SK-N-DZ (cell line): ENCODE data around the gene CACFD1. TPM values are rescaled to one million over a fixed set of nuclear protein-coding genes. Genes with fewer than 3 reads are reported as not detected.
A peak's percentile ranks its signal among the peaks of the same experiment; 100 is the strongest.

ENCODE experiments used
- DNase-seq: peaks from one replicate; pipeline ENCODE4 v3.0.0-alpha.2; 2015; ENCODE audit warnings: low spot score
- polyA plus RNA-seq, 2 experiments: library from polyadenylated mRNA; depleted of rRNA; stranded (reverse); fragments of >200 nt; gene quantifications; 2 replicates each; pipeline ENCODE4 v1.2.3, GENCODE V29; 2014

Gene CACFD1
- polyA plus RNA-seq (2014; cell fraction: cytosol; rRNA removed), result 18.9 and 19.6 TPM in 2 replicates
- 14.7 and 19.8 TPM in 2 replicates for polyA plus RNA-seq (2014; cell fraction: nucleus; rRNA removed)

DNA sequence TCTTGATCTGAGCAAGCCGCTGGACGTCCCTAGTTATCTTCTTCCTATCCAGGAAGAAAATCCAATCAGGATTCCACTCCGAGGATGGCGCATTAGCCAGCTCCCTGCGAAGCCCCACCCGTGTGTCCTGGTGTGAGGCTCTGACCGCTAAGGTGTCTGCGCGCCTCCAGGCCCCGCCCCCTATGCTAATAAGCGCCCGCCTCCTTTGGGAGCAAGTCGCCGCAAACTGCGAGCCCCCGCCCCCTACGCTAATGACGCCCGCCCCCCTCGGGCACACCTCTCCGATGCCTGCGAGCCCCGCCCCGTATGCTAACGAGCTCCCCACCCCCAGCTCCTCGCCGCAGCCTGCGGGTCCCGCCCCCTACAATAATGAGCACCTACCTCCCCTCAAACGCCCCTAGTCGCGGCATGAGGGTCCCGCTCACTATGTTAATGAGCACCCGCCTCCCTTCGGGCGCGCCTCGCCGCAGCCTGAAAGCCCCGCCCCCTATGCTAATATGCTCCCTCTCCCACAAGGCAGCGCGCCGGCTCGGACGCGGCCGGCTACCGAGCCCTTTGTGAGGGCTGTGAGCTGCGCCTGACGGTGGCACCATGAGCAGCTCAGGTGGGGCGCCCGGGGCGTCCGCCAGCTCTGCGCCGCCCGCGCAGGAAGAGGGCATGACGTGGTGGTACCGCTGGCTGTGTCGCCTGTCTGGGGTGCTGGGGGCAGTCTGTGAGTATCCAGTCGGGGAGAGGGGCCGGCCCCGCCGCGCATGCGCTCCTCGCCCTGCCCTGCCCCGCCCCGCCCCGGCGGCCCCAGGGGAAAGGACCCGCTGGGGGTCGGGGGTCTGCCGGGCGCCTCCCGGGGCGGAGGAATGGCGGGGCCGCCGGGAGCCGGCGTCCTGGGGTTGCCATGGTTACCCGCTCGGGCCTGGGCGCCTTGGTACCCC, at the start of gene CACFD1:
CACFD1 (plus strand) TSS at position 503 of the 929 bp plus-strand sequence; CDS start at position 592, 89 bp downstream.
- peak; percentile 98 for DNase-seq

DNA sequence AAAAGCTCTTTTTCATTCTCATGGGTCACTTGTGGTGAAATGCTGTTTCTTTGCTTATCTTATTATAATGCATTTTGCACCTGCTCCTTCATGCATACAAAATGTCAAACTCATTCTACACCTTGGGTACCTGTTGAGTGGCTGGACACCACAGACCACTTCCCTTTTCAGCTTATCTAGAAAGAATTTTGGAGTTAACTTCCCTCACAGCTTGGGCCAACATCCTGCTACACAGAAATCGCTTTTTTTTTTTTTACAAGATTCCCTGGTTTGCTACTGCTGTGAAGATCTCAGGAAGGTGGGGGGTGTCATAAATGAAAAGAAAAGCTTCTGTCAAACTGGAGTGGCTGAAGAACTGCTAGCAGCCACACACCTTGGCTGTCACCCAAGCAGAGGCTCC, 44.6 kb upstream of the CACFD1 start:
- DNase-seq, result no peak

DNA sequence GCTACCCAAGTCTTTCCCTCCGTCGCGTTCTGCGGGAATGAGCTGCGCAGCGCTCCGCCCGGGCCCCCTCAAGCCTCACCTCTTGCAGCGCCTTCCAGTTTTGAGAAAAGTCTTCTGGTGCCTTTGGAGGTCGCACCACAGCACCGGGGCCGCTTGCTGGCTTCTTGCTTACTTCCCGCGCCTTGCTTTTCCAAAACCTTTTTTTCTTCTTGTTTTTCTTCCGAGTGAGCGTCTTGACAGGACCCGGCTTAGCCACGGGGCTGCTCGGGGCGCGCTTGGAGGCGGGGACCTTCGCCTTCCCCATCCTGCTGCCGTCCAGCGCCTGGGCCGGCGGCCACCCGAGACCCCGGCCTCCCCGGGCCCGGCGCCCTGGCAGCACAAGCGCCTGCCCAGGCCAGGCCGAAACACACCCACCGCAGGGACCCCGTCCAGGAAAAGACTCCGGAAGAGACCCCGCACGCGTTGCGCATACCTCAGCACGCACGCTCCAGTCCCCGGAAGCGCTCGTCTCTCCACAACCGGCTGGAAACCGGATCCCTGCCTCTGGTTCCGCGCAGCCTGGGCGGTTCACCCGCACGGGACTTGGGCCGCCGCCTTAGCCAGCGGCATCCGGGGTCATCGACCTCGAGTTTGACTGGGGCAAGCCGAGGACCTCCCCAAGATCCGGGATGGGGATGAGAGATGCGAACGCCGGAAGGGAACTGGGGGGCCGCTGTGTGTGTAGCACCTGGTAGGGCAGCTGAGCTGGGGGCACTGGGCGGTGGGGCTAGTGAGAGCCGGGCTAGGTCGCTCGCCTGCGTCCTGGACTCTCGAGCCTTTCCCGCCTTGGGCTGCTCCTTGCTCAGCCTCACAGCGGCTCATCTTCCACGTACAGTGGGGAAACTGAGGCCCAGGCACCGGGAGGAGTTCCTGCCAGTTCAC, 42.0 kb upstream of the CACFD1 start, which contains the start of gene REXO4:
REXO4 (minus strand) TSS at position 470 of the 921 bp plus-strand sequence; CDS start at position 304, 166 bp downstream.
- peak; percentile 95 for DNase-seq

DNA sequence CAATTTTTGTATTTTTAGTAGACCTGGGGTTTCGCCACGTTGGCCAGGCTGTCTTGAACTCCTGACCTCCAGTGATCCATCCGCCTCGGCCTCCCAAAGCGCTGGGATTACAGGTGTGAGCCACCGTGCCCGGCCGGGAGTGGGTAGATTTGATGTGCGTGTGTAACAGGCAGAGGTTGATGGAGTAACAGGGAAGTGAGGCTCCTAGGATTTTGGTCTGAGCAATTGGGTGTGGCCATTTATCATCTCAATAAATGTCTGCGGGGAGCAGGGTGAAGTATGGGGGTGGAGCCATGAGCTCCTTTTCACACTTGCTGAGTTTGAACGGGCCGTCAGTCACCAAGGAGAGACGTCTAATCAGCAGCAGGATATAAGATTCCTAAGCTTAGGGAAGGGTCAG, 40.8 kb upstream of the CACFD1 start:
- DNase-seq, result no peak

DNA sequence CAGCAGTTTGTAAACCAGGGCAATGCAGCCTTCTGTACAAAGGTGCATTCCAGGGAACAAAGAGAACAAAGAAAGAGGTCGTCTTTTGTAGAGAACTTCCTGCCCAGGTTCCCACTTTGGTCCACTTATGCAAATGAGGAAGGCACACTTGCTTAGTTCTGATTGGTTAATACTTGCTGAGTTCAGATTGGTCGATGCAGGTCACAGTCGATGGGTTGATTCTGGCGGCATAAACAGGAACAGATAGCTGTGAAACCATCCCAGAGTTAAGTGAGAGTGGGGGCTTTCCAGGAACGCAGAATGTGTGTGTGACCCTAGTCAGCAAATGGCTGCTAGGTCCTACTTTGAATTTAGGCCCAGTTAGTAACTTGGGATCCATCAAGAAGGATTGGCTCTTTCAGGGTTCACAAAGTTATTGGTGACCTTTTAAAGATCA, 39.4 kb upstream of the CACFD1 start:
- DNase-seq, result no peak

DNA sequence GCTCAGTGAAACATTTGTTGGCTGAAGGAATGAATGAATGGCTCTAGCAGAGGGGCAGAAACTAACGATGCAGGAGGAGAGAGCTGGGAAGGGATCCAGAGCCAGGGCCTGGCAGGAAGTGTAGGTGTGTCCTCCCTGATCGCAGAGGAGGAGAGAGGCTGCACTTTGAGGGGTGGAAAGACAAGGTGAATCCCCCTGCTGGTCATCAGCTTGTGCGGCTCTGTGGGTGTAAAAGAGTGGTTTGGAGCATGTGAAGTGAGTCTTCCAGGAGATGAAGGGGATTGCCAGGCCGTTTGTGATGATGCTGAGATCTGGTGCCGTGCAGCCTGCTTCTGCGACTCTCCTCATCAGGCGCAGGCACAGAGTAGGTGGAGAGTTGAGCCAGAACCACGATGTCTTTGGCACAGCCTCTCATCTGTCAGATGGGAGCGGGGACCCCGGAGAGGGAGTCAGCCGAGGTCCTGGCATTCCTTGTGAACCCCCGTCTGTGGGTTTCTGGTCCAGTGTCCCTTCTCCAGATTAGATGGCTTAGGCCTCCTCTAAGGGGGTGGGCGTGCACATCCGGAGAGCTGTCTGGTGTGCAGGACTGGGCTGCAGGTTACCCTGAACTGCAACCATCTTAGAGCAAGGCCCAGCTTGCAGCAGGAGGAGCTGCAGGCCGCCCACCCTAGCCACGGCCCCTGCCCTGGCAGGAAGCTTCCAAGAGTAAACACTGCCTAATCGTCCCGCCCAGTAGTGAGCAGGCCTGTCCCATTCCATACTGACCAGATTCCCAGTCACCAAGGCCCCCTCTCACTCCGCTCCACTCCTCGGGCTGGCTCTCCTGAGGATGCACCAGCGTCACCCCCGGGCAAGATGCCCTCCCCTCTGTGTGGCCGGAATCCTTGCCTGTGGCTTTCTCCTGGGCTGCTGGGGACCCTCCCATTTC, 37.9 kb upstream of the CACFD1 start, which contains the start of gene ADAMTS13:
ADAMTS13 (plus strand) TSS at position 753 of the 928 bp plus-strand sequence; CDS start at position 830, 77 bp downstream.
- peak; percentile 71 for DNase-seq

DNA sequence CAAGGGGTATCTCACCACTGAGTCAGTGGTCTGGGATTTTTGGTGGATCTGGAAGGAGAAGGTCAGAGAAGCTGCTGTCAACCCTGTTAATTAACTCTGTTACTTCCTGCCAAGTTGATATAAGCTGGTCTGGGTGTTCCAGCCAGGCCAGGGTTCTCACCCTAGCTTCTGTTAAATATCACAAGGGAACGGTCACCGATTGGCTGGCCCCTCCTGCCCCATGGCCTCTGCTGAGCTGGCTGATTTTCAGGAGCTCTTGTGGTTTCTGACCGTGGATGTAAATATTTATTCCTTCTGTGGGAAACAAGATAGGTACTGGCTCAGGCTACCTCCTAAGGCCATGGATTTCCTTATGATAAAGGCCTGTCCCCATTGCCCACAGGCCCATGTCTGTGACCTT, 36.6 kb upstream of the CACFD1 start:
- no peak for DNase-seq

DNA sequence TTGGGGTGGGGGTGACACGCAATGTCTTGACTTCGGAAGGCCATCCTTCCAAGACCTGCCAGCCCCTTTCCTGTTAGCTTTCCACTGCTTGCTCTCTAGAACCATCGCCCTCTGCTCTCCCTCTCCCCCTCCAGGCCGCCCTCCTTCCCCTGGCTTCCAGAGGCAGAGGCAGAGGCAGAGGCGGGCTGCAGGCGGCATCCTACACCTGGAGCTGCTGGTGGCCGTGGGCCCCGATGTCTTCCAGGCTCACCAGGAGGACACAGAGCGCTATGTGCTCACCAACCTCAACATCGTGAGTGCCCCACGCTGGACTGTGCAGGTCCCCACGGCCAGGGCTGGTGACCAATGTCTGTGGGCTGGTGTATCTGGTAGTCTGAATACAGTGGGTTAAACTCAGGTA, 35.6 kb upstream of the CACFD1 start:
- no peak for DNase-seq

DNA sequence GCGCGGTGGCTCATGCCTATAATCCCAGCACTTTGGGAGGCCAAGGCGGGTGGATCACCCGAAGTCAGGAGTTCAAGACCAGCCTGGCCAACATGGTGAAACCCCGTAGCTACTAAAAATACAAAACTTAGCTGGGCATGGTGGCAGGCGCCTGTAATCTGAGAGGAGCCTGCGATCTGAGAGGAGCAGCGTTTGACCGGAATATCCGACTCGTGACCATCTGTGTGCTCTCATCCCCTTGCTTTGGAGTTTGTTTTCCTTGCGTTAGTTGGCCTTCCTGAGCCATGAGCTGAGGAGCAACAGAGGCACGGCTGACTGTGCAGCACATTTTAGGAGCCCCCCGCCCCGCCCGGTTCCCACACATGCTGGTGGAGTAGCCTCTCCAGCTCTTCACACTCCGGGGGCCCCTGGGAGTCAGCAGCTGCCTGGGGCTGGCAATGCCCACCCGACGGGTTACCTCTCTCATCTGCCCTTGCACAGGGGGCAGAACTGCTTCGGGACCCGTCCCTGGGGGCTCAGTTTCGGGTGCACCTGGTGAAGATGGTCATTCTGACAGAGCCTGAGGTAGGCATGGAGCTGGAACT, 34.6 kb upstream of the CACFD1 start:
- DNase-seq, result no peak

DNA sequence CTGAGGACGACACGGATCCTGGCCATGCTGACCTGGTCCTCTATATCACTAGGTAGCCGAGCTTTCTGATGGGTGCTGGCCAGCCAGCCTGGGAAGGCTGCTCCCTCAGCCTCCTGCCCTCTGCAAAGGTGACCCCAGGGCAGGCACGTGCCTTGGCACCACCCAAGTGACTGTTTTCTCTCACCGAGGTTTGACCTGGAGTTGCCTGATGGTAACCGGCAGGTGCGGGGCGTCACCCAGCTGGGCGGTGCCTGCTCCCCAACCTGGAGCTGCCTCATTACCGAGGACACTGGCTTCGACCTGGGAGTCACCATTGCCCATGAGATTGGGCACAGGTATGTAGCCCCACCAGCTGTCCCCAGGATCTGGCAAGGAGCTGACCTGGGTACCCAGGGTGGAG, 33.8 kb upstream of the CACFD1 start:
- DNase-seq, result no peak

DNA sequence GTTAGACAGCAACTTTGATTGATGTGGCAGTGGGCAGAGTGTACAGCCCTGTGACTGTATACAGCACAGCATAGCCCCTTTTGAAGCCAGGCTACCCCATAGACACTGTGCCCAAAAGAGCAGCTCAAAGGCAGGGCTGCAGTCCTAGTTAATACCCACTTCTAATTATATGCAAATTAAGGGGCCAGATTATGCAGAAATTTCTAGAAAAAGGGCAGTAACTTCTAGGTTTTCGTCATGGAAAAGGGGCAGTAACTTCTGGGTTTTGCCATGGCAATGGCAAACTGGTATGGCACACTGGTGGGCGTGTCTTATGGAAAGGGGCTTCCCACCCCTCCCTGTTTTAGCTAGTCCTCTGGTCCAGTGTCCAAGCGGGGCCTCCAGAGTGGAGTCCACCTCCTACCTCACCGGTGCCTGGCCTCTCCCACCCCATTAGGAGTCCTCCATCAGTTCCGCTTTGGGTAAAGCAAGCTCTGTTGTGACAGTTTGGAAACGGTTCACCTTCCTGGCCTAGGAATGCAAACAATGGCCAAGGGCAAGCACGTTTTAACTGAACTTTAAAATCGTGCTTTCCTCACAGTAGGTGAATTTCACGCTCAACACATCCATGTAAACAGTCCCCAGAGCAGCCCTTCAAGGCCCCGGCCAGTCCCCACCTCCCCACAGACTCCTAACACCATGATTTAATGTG, 32.0 kb upstream of the CACFD1 start:
- no peak for DNase-seq

DNA sequence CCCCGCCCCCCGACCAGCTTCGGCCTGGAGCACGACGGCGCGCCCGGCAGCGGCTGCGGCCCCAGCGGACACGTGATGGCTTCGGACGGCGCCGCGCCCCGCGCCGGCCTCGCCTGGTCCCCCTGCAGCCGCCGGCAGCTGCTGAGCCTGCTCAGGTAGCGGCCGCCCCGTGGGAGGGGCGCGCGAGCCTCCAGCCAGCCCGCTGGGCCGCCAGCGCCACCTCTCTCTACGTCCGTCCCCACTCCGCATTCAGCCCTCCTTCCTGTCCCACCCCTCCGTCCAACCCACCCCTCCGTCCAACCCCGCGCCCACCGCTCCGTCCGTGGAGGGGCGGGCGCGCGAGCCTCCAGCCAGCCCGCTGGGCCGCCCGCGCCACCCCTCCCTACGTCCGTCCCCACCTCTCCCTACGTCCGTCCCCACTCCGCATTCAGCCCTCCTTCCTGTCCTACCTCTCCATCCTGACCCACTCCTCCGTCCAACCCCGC, 31.1 kb upstream of the CACFD1 start:
- DNase-seq, result peak; percentile 39

DNA sequence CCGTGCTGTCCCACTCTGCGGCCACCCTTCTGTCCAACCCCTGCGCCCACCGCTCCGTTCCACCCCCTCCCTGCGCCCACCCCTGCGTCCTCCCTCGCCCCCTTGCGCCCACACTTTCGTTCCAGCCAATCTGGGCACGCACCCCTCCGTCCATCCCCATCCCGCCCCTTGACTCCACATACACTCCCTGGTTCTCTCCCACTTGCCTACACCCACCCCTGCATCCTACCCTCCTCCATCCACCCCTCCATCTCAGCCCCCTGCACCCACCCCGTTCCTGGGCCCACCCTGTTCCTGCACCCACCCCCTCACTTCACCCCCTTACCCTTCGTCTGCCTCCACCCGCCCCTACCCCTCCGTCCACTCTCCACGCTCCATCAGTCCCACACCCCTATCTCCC, 30.6 kb upstream of the CACFD1 start:
- no peak for DNase-seq

DNA sequence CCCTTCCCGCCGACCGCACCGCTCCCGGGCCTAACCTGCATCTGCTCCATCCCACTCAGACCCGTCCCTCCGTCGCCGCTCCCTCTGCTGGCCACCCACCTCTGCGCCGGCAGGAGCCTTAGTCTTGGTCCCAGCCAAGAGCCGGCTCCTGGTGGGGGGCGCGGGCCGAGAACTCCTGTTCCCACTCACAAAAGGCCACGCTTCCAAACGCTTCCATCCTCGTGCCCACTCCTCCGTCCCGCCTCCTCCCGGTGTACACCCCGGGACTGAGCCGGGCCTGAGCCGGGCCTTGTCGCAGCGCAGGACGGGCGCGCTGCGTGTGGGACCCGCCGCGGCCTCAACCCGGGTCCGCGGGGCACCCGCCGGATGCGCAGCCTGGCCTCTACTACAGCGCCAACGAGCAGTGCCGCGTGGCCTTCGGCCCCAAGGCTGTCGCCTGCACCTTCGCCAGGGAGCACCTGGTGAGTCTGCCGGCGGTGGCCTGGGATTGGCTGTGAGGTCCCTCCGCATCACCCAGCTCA, 30.1 kb upstream of the CACFD1 start:
- DNase-seq, result peak; percentile 52

DNA sequence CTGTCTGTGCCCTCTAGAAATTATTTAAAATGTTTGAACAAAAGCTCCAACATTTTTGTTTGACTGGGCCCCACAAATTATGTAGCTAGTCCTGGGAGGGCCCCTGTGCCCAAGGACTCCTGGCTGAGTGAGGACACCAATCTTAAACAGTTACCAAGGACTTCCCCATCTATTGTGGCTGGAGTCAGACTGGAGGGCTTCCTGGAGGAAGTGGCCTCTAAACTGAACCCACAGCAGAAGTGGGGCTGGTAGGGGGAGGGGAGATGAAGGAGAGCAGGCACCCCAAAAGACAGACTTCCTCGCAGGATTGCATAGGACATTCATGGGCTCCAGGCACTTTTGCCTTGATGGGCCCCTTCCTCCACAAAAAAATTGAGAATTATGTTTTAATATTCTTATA, 29.5 kb upstream of the CACFD1 start:
- no peak for DNase-seq

DNA sequence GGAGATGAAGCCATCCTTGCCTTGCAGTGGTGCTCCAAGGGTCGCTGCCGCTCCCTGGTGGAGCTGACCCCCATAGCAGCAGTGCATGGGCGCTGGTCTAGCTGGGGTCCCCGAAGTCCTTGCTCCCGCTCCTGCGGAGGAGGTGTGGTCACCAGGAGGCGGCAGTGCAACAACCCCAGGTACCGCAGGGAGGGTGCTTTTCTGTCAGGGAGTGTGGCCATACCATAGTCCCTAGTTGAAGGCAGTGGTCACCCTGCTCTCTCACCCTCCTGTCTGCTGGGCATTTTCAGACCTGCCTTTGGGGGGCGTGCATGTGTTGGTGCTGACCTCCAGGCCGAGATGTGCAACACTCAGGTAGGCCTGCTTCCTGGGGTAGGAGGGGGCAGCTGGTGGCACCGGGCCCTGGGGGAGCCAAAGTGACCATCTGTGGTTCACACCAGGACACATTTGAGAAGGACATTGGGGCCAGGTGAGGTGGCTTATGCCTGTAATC, 26.4 kb upstream of the CACFD1 start:
- no peak for DNase-seq

DNA sequence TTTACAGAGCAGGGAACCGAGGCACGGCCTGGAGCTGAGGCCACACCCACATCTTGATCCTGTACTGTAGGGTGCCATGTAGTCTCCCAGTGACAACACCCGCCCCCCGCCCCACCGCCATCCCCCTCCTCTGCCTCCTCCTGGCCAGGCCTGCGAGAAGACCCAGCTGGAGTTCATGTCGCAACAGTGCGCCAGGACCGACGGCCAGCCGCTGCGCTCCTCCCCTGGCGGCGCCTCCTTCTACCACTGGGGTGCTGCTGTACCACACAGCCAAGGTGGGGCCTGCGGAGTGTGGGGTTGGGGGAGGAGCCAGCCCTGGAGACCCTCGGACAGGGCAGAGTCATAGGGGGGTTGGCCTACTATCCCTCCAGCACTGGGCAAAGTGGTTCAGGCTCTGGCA, 23.1 kb upstream of the CACFD1 start:
- DNase-seq, result no peak

DNA sequence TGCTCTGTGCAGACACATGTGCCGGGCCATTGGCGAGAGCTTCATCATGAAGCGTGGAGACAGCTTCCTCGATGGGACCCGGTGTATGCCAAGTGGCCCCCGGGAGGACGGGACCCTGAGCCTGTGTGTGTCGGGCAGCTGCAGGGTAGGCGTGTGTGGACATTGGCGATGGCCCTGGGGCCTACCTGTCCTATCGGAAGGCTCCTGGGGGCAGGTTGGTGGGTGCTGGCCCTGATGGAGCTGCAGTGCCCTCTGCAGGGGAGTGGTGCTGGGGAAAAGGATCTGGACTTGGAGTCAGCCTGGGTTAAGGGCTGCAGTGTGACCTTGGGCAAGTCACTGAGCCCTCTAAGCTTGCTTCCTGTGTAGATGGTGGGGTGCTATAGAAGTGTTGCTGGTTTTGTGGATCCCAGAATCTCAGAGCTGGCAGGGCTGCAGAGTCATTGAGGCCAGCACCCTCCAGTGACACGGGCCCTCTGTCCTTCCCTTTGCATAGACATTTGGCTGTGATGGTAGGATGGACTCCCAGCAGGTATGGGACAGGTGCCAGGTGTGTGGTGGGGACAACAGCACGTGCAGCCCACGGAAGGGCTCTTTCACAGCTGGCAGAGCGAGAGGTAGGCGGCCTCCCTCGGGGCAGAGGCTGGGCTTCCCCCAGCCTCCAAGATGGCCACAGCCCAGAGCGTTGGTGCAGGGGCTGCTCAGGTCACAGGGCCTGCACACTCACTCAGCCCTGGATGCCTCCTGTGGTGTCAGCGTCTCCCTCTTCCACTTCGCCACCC, 21.8 kb upstream of the CACFD1 start:
- no peak for DNase-seq
